Anterior cingulate cortex (tissue), 58 donors: Measurements from ENCODE around the gene ERICH3.

Source experiments
- DNase-seq, 58 donors: peaks; one replicate each; lab custom pipeline; 2025; lab: John Stamatoyannopoulos, UW

The ERICH3 gene, protein sequence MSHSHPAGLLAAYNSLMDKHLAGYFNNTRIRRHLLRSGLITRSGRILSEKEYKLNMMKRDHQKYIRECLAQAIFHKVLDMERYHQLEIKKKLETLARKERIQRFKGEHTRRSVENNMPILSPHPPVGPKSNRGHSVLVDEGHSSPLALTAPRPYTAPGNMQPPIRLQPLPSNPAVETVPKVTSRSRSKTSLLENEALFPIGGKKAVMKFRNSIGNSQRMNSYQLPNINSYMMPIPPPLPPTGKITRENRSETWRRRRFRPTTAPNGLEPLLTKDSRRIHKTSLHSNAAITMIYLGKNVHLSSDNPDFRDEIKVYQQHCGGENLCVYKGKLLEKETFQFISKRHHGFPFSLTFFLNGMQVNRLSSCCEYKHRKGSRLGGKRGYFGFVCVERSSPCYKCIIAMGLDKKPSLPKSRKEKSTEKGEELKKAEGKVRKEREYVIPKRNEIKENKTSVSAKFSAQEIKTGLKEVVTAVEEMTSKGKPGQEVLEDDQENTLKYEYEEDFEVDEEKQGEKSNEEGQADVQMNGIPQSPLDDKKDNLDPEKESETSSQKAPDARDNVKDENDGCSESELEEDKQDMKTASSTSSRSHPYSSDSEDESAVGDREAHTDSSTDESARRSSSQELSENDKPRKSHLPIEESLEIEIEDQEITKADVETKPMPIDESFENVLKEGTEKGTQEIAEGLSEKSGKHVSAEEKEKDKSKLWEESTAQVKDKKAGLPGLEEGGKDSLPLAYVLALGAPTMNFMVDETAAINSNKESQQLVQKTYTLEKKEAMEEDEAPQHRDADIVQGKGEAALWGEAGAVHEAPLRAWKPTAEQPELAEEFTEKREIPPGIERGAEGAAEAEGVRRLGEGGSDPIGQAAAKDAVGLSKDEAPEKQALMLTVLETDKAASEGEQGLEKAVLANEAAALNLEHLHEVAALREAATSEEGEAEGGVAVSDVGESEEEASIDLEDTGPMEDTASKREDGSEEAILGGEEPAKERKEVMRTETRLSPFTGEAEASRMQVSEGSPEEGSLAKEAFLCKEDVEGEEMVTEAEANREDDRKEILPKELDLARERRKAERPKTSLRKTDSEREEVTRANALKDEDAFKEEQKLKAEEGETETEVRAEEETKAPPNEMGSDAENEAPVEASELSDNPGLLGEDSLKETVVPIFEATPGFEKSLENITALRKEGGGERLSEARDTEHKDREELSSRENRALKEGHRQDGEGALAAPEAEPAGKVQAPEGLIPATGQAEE (N-terminal part only)

DNA sequence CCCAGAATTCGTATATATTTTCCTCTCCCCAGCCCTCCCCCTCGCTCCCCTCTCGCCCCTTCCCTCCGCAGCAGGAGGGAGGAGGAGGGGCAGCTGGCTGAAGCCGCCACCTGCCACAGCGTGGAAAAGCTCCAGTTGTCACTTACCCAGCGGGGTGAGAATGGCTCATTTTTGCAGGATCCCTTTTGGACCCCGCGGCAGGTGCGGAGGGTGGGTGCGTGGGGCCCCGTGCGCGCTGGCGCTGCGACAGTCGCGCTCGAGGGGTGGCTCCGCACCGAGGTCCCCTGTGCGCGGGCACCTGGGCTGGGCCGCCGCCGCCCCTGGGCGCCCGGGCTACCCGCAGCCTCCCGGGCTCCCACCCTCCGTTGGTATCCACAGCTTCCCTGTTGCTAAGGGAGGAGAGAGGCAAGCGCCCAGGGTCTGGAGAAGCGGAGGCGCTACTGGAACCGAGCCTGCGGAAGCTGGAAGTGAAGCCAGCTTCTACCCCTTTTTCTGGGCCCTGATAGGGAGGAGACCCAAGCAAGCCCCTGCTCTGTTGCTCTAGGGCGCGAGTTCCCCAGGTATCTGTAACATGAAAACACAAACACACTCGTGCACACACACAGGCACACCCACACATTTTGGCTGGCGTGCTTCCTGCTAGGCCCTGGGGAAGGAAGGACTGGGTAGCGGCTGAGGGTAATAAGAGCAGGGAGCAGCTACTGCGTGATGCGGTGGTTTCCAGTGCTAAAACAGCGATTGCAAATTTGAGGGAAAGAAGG lies at the start of gene ERICH3:
ERICH3 (minus strand) TSS at position 442 of the 761 bp plus-strand sequence; CDS start at position 169, 273 bp downstream.
- peak in 48 of 58 donors; percentile 12 to 85 (median 50) for DNase-seq

DNA sequence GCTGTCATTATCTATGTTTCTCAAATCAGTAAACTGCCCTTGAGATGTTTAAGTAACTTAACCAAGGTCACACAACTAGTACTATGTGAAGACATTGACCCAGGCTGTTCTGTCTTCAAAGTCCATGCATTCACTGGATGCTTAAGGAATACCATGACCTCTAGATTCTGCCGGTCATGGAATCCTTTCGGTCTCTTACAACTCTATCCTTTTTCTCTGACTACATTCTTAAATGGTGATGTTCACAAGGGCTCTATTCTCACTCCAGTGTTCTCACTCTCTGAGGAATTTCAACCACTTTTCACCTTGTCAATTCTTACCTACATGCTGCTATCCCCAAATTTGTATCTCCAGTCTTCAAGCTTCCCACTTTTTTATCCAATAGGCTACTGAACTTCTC lies 44.0 kb upstream of the ERICH3 start:
- DNase-seq = no peak

GRCh38 chr1:74716822-74717221 lies 43.2 kb upstream of the ERICH3 start:
- no peak for DNase-seq

GRCh38 chr1:74715806-74716205 lies 42.2 kb upstream of the ERICH3 start:
- no peak for DNase-seq

- DNase-seq = no peak
Observed at GRCh38 chr1:74715236-74715502, 41.6 kb upstream of the ERICH3 start.

DNA sequence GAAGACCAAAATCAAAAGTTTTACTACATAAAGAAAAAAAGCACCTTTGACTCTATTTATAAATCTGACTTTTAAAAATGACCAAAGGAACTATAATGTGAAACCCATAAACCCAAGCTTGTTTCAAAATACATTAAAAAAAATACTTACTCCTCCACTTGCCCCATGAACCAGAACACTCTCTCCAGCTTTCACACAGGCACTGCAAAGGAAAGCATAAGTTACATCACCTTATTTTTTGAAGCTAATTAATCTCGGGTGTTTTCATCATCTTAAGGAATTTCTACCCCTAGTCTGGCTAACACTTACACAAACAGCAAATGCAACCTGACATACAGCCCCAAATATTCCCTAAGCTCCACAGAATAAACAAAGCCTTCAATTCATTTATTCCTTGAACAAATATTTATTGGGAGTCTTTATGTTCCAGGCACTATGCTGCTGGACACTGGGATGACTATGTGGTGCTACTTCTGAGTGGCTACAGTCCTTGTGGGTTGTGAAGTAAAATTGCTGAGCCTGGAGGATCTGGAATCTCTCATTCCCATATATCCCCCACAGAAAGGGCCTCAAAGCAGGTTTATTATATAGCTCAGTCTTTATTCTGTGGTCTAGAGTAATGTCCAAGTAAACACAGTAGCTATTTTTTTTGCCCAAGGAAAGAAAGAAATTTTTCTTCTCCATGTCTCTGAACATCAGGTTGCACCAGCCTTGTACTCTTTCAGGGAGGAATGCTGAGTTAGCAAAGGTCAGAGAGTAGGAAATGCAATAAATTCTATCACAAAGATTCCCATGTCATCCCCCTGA lies 41.0 kb upstream of the ERICH3 start:
- no peak for DNase-seq

DNA sequence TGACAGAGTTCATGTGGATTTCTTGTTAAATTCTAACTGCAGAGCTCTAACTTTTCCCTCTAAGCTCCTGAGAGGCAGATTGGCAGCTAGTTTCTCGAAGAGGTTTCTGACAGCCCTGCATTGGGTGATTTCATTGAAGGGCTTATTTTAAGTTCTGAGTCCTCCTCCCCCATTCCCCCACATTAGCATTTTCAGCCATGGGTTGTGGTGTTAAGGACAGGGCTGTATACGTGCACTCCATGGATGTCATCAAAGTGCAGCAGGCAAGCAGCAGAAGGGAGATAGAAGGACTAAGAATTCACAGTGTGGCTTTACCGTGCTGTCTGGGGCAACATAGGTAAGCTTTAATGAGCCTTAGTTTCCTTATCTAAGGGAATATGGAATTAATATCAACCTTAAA lies 40.3 kb upstream of the ERICH3 start:
- DNase-seq = no peak

DNA sequence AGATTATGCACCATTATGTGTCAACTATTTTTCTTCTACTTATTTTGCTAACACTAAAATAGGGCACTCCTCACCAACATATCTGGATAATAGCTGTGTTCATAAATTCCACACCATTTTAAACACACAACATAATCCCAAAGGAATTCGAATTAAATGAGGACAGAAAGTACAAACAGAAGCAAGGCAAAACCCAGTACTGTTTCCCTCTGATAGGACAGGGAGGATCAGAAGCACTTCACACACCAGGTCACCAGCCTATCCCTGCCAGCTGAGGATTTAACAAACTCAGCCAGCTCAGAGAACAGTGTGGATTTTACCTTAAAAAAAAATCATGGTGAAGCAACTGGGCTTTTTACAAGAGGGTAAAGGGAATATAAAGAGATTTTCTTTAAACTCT lies 39.3 kb upstream of the ERICH3 start:
- no peak for DNase-seq

GRCh38 chr1:74703386-74704182 lies 30.0 kb upstream of the ERICH3 start:
- no peak for DNase-seq

DNA sequence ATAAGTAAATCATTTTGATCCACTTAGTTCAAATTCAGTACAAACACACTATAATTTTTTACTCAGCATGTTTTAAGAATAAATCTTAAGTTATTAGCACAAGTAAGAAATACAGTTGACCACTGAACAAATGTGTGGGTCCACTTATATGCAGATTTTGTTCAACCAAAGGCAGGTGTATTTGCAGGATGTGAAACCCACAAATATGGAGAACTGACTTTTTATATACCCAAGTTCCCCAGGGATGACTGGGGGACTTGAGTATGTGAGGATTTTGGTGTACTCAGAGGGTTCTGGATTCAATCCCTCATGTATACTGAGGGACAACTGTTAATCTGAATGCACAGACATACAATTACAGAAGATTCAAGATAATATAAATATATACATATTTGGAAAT lies 25.7 kb upstream of the ERICH3 start:
- no peak for DNase-seq

DNA sequence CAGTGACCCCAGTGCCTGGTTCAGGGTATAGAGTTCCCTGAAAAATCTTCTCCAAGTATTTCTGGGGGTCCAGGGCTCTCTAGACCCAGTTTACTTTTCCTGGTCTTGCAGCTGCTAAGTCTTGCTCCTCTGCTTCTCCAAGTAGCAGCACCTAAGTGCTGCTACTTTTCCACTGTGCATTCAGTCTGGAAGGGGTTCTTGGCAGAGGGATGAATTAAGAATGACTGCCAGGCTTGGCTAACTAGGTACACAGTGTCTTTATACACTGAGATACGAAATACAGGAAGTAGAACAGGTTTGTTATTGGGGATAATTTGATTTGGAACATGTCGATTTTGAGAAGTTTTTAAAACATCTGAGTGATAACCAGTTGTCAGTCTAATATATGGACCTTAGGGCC lies 24.2 kb upstream of the ERICH3 start:
- DNase-seq = no peak

GRCh38 chr1:74693473-74693872 lies 19.9 kb upstream of the ERICH3 start:
- DNase-seq = no peak

- DNase-seq = peak in 1 of 58 donors; percentile 0
Observed at GRCh38 chr1:74690909-74691308, 17.3 kb upstream of the ERICH3 start.

- no peak for DNase-seq
Observed at GRCh38 chr1:74690364-74690696, 16.7 kb upstream of the ERICH3 start.

DNA sequence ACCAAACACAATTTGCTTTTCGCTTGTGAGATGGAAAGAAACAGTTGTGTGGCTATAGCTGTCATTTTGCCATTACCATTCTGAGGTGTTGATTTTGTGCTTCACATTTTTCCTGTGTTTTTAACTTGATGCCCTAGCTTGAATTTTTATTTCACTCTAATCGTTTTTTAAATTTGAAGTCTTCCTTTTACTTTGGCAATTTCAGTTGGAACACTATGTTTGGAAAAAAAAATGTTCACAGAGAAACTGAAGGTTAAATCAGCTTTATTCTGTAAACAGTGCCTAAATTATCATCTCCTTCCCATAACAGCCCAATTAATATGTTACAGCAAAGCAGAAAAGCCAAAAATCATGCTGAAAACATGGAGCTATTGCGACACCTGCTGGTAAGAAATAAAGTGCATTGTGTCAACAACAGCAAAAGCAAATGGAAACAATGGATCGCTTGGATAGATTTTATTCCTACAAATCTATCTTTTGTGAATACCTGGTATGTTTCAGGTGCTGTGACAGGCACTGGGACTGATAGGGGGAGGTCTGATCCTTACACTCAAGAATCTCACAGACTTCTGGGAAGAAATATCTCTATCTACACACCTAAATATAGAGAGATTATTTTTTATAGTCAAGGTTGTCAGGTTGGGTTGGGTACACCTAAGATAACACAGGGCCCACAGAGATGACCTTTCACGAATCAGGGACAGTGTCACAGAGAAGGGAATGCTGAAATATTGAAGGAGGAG lies 16.2 kb upstream of the ERICH3 start:
- peak in 32 of 58 donors; percentile 1 to 77 (median 18) for DNase-seq

DNA sequence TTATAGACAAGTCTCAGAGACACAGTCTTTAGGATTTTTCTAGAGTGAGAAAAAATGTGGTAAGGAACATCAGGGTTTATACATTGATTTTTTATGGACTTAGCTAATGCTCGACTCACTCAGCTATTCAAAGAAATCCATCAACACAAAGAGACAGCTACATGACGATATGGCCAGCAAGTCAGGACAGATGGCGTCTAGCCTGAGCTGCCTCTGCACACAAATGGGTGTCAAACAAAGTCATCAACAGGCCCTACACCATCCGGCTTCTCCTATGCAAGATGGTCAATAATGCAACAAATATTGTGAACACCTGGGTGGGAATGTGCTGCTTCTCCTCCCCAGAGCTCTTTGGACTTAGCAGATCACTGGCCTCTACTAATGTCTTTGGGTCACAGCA lies 13.3 kb upstream of the ERICH3 start:
- peak in 1 of 58 donors; percentile 2 for DNase-seq

GRCh38 chr1:74684301-74684700 lies 10.7 kb upstream of the ERICH3 start:
- no peak for DNase-seq

- DNase-seq = no peak
Observed at GRCh38 chr1:74683656-74684055, 10.1 kb upstream of the ERICH3 start.
